Fibroblast of lung (primary cell): ENCODE results near the gene RAB8B. TPM values are rescaled to one million over a fixed set of nuclear protein-coding genes. Genes with fewer than 3 reads are reported as not detected.

ENCODE experiments used
- DNase-seq, 2 donors: peaks; one replicate each; pipeline versions ENCODE4 v3.0.0 to v3.0.0-alpha.2; 2010; ENCODE audit warnings: low read depth in 2 of 2
- H2AFZ ChIP-seq: 2 replicates; pipeline ENCODE4 v1.5.1; 2012; ENCODE audit warnings: low read length, control low read depth, inconsistent platforms
- H3K27ac ChIP-seq: 2 replicates; pipeline ENCODE4 v1.5.1; 2011; ENCODE audit warnings: low read length, control low read depth; ENCODE audit not compliant: insufficient read depth
- H3K27me3 ChIP-seq: 2 replicates; pipeline ENCODE4 v1.5.1; 2011; ENCODE audit warnings: mild to moderate bottlenecking, low read length; ENCODE audit not compliant: control insufficient read depth, insufficient read depth
- H3K36me3 ChIP-seq: 2 replicates; pipeline ENCODE4 v1.5.1; 2011; ENCODE audit warnings: low read length; ENCODE audit not compliant: control insufficient read depth, insufficient read depth
- H3K4me1 ChIP-seq: 2 replicates; pipeline ENCODE4 v1.5.1; 2011; ENCODE audit warnings: low read length; ENCODE audit not compliant: control insufficient read depth, insufficient read depth; ENCODE audit errors: extremely low read depth
- H3K4me2 ChIP-seq: 2 replicates; pipeline ENCODE4 v1.5.1; 2011; ENCODE audit warnings: low read length, control low read depth; ENCODE audit not compliant: insufficient read depth; ENCODE audit errors: extremely low read depth
- H3K4me3 ChIP-seq, 4 experiments: fragments of 200-600 bp in 1 of 4; sonication (generic) in 1 of 4; replicated peaks in 1 of 4; 2 replicates each; pipeline ENCODE4 v1.5.1; 2011 to 2016; ENCODE audit warnings: low read length in 4 of 4, low read depth in 3 of 4, mild to moderate bottlenecking in 3 of 4, control low read depth in 2 of 4, inconsistent platforms in 1 of 4, mixed read lengths in 1 of 4; ENCODE audit not compliant: insufficient read depth in 1 of 4; ENCODE audit errors: control extremely low read depth in 1 of 4
- H3K79me2 ChIP-seq: 2 replicates; pipeline ENCODE4 v1.5.1; 2012; ENCODE audit warnings: mild to moderate bottlenecking, low read length, inconsistent platforms; ENCODE audit not compliant: control insufficient read depth, insufficient read depth
- H3K9ac ChIP-seq: 2 replicates; pipeline ENCODE4 v1.5.1; 2011; ENCODE audit warnings: mild to moderate bottlenecking, low read length, control low read depth; ENCODE audit not compliant: insufficient read depth
- H3K9me3 ChIP-seq: 2 replicates; pipeline ENCODE4 v1.5.1; 2012; ENCODE audit warnings: low read depth, low read length; ENCODE audit not compliant: control insufficient read depth, insufficient read depth
- H4K20me1 ChIP-seq: 2 replicates; pipeline ENCODE4 v1.5.1; 2011; ENCODE audit warnings: low read length; ENCODE audit not compliant: control insufficient read depth, insufficient read depth; ENCODE audit errors: extremely low read depth
- EZH2 ChIP-seq: IDR thresholded peaks from 2 replicates; pipeline ENCODE4 v1.5.1; 2012; ENCODE audit warnings: low read length, control low read depth, mild to moderate bottlenecking; ENCODE audit errors: missing control alignments
- polyA minus RNA-seq: library from RNA; depleted of rRNA, polyadenylated mRNA; stranded (reverse); fragments of >200 nt; gene quantifications from 2 replicates; pipeline ENCODE4 v1.2.3, GENCODE V29; 2011; ENCODE audit warnings: low replicate concordance
- polyA plus RNA-seq, 2 donors: library from polyadenylated mRNA; depleted of rRNA in 1 of 2; stranded (reverse) in 1 of 2; unstranded in 1 of 2; fragments of >200 nt; gene quantifications; 2 replicates each; pipeline ENCODE4 v1.2.1, GENCODE V29; 2011 to 2012; ENCODE audit warnings: missing spikeins in 1 of 2
- total RNA-seq: library from RNA; depleted of rRNA; stranded (reverse); fragments of >200 nt; gene quantifications from 2 replicates; pipeline ENCODE4 v1.2.1, GENCODE V29; 2014
- TF ChIP-seq, protein P1 (sequence below), 2 donors: IDR thresholded peaks in 1 of 2; conservative IDR thresholded peaks in 1 of 2; 1 replicate in 1 of 2; 2 replicates in 1 of 2; pipeline ENCODE4 v1.5.1; 2011 to 2012; ENCODE audit warnings: low read length in 2 of 2, control low read depth in 1 of 2, inconsistent platforms in 1 of 2, low read depth in 1 of 2, mild to moderate bottlenecking in 1 of 2

Gene RAB8B
- 111 and 184 TPM in 2 replicates for total RNA-seq
- polyA plus RNA-seq: 107 and 112 TPM in 2 replicates
- 52.4 and 57.7 TPM in 2 replicates for polyA plus RNA-seq (2012)
- 12.1 and 16.7 TPM in 2 replicates for polyA minus RNA-seq

DNA sequence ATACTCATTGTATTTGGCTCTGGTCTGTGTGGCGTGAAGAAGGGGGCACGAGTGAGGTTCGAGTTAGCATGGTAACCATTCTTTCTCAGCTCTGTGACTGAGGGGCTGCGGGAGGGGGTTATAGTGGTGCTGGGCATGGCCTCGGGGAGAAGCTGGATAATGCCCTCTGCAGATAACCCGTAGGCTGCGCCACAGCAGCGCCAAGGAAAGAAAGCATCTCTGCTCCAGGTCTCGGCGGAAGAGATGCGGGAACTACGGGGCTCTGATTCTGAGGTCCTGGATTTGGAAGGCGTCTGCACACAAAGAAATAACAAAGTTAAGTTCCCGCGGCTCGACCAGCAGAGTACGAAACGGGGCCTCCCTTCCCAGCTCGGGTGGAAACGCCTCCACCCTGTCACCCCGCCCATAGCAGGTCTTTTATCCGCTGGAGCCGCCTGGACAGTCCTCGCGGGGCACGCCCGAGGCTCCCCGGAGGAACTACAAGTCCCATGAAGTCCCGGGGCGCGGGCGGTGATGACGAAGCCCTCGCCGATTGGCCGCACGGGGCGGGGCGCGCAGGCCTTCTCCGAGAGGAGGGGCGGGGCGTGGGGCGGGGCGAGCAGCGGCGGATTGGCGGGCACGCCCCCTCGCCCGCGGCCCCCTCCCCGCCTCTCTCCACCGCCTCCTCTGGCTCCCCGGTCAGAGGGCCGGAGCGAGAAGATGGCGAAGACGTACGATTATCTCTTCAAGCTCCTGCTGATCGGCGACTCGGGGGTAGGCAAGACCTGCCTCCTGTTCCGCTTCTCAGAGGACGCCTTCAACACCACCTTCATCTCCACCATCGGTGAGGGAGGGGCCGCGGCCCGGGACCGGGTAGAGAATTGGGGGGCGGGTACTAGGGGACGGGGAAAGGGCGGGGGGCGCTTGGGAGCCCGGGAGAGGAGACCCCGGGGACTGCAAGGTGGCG, at the start of gene RAB8B:
Gene RAB8B, plus strand, starts transcription at position 681 of the 946 bp plus-strand sequence. Its CDS starts 19 bp downstream, at position 700.
- Histone ChIP-seq H3K4me1 (peaks cover 7% of the 10 kb centered on the region), H3K9me3 (no peaks in the 10 kb centered on the region), H3K4me3 (peak within 1 kb of the TSS; percentile 69 to 90 (median 87)), H4K20me1 (no peaks in the 10 kb centered on the region), H3K27me3 (no peaks in the 10 kb centered on the region), H3K9ac (peak within 1 kb of the TSS; percentile 72), H3K36me3 (no peaks in the 10 kb centered on the region), H2AFZ (peak within 1 kb of the TSS; percentile 93), H3K79me2 (peaks cover 45% of the 10 kb centered on the region), H3K27ac (peak within 1 kb of the TSS; percentile 72), H3K4me2 (peak within 1 kb of the TSS; percentile 92)
- TF ChIP-seq EZH2: no peak
- TF ChIP-seq, protein P1, sequence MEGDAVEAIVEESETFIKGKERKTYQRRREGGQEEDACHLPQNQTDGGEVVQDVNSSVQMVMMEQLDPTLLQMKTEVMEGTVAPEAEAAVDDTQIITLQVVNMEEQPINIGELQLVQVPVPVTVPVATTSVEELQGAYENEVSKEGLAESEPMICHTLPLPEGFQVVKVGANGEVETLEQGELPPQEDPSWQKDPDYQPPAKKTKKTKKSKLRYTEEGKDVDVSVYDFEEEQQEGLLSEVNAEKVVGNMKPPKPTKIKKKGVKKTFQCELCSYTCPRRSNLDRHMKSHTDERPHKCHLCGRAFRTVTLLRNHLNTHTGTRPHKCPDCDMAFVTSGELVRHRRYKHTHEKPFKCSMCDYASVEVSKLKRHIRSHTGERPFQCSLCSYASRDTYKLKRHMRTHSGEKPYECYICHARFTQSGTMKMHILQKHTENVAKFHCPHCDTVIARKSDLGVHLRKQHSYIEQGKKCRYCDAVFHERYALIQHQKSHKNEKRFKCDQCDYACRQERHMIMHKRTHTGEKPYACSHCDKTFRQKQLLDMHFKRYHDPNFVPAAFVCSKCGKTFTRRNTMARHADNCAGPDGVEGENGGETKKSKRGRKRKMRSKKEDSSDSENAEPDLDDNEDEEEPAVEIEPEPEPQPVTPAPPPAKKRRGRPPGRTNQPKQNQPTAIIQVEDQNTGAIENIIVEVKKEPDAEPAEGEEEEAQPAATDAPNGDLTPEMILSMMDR (conservative IDR thresholded peaks at IDR 0.05 in 1 of 2, IDR thresholded peaks at IDR 0.05 in 1 of 2; ENCODE audit: low read depth in 1 of 2, low read length in 2 of 2): no peak
- DNase-seq: peak; percentile 94 to 97

GRCh38 chr15:63140936-63141335, 48.5 kb upstream of the RAB8B start:
- Histone ChIP-seq H3K4me3 (no peak overlapping the region), H2AFZ (no peak overlapping the region), H3K27me3 (no peaks in the 10 kb centered on the region), H3K27ac (no peak overlapping the region), H3K79me2 (no peaks in the 10 kb centered on the region), H3K9me3 (no peaks in the 10 kb centered on the region), H3K4me2 (no peak overlapping the region), H4K20me1 (no peaks in the 10 kb centered on the region), H3K36me3 (peaks cover 2% of the 10 kb centered on the region), H3K4me1 (no peaks in the 10 kb centered on the region), H3K9ac (no peak overlapping the region)
- DNase-seq: no peak
- TF ChIP-seq, protein P1 (conservative IDR thresholded peaks at IDR 0.05 in 1 of 2, IDR thresholded peaks at IDR 0.05 in 1 of 2; ENCODE audit: low read depth in 1 of 2, low read length in 2 of 2): no peak
- no peak for TF ChIP-seq EZH2

GRCh38 chr15:63145426-63145825, 44.0 kb upstream of the RAB8B start:
- DNase-seq: peak in 1 of 2 donors; percentile 15
- Histone ChIP-seq H3K4me1 (peaks cover 2% of the 10 kb centered on the region), H4K20me1 (no peaks in the 10 kb centered on the region), H3K27ac (no peak overlapping the region), H3K4me3 (no peak overlapping the region), H2AFZ (no peak overlapping the region), H3K79me2 (no peaks in the 10 kb centered on the region), H3K36me3 (peaks cover 9% of the 10 kb centered on the region), H3K9ac (no peak overlapping the region), H3K4me2 (no peak overlapping the region), H3K9me3 (no peaks in the 10 kb centered on the region), H3K27me3 (no peaks in the 10 kb centered on the region)
- no peak for TF ChIP-seq EZH2
- TF ChIP-seq, protein P1 (conservative IDR thresholded peaks at IDR 0.05 in 1 of 2, IDR thresholded peaks at IDR 0.05 in 1 of 2; ENCODE audit: low read depth in 1 of 2, low read length in 2 of 2): no peak
